ENCODE data around the gene CDH4.

- TF ChIP-seq CTCF (IDR thresholded peaks at IDR 0.05) (no peak), POLR2A (IDR thresholded peaks at IDR 0.05) (no peak)
These were observed 89.5 kb downstream of the CDH4 start for GRCh38 chr20:61341605-61342004.

All from prostate gland (tissue), 2 donors.